Stimulated activated CD8-positive, alpha-beta memory T cell treated with anti-CD3 and anti-CD28 coated beads, Interleukin-7, amount 100 ng/mL, for 48 hours (primary cell): ENCODE results near the gene PI4KA.

Source experiments
- DNase-seq, 2 donors: peaks; one replicate each; pipeline ENCODE4 v3.0.0-alpha.2; 2020; ENCODE audit warnings: low read depth in 1 of 2; ENCODE audit errors: extremely low read depth in 1 of 2

Gene PI4KA

DNA sequence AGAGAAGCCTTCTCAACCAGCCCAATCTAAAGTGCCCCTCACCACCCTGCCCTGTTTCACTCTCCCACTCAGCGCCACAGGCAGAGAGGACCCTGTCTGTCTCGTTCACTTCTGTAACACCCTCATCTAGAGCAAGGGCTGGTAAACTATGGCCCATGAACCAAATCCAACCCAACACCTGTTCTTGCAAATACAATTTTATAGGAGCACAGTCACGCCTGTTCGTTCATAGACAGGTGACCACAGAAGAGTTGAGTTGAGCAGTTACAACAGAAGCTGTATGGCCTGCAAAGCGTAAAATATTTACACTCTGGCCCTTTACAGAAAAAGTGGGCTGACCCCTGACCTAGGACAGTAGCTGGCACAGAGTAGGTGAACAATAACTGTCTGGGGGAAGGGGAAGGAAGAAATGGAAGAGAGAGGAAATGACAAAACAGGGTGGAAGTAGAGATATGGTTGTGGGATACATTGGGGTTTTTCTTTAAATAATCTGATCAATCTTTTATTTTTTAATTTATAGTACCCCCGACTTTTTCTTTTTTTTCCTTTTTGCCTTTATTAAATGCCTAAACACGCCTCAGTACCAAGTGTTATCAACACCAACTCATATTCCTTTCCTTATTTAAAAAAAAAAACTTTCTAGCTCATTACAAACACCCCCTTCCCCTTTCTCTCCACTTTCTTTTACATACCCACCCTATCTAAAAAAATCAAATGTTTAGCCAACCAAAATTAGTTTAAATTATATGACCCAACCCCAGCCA, 63.8 kb downstream of the PI4KA start:
- no peak for DNase-seq

DNA sequence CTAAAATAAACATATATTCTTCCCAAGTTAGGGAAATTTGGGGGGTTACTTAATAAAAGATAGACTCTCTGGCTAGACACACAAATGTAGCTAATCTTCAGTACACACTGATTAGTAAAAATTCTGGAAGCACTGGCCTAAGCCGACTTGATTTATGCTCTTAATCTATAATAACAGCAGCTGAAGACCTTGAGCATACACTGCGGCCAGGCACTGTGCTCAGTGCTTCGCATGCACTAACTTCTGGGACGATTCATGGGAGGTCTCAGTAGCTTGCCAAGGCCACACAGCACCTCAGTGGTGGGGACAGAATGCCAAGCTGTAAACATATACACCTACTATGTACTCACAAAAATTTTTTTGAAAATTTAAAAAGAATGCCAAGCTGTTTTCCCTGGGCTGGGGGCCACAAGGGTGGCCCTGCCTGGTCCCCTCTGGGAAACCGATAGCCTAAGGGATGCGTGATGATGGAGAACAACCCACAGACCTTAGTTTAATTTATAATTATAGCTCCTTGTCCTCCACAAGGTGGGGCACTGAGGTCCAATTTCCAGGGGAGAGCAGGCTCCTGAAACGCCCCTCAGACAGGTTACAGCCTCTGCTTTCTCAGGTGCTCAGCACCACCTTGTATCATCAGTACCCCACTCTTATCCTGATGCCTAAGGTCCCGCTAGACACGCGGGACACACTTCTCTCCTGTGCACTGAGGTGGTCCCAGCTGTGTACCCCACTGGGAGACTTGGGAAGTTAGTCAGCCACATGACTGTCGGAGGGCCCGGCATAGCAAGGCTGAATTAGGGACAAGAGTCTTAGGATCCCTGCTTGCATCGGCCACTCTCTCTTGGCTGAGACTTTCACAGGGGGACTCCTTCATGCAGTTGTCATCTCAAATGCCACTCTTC, 64.6 kb downstream of the PI4KA start:
- DNase-seq, result no peak

DNA sequence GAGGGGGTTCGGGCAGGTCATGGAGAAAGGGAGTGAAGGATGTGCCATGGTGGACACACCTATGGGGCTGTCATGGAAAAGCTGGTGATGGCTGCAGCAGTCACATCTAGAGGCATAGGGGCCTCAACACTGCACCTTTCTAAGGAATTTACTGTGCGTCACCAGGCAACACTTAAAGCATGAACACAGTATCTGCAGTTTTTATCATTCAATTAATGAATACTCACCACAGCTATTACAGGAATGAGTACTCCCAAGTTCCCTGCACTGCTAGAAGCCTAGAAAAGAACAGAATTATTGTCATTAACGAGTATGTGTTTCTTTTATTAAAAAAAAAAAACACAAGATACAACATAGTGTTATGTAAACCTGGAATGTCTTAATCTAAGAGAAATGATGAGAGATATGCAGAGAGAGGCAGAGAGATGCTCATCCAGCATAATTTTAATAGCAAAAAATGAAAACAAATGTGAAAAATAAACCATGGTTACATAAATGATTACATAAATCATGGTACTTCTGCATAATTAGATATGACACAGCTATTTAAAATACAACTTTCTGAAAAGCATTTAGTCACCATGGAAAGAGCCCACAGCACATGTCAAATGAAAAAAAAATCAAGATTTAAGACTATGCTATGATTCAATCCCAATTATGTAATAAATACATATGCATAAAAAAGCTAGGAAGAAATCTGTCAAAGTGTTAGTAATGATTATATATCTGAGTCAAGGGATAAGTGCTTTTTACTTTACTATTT, 65.5 kb downstream of the PI4KA start:
- DNase-seq, result no peak

DNA sequence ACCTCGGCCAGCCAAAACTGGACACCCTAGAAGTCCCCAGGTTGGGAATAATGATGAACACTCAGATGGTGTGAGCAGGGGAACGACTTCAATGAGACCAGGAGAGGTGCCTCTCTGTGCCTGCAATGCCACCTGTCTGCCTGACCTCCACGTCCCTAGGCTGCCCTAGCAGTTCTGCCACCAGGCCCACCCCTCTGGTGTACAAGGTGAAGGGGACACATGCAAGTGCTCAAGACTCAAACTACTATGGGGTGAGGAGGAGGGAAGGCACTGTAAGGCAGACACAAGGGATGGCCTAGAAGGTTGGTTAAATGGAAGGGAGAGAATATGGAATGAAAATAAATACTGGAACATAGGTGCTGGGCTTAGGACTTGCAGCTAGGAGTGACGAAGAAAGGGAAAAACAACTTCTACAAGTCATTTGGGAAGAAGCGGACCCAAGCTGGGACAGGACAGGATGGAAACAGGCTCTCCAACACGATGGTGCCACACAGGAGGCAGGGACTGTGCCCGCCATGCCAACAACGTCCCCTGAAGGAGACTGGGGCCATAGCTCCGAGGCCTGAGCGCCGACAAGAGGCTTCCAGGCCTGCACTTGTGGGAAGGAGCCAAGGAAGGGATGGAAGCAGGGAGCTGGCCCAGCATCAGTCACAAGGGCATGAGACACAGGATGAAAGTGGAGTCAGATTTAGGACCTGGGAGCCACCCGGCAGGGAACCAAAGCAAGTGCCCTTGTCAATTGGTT, 66.2 kb downstream of the PI4KA start:
- no peak for DNase-seq

DNA sequence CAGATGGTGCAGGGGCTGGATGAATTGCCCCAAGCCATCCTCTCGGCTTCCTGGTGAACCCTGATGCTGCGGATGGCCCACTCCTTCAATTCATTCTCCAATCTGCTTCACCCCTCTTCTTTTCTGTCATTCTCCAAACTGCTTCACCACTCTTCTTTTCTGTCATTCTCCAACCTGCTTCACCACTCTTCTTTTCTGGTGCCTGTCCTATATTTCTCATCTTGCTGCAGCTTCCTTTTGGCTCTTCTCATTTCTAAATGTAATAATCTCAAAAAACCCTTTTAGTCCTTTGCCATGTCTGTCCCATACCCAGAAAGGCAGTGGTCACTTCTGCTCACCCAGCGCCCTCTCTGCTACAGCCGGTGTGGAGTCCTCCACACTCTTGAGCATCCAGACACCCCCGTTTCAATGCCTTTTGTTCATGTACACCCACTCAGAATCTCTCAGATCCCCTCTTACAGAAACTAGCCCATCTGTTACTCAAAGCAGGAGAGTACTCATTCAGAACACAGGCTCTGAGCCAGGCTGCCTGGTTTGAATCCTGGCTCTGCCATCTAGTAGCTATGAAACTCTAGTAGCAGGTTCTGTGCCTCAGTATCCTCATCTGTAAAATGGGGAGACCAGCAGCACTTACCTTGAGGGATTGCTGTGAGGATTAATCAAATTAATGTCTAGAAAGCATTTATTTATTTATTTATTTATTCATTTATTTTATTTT, 69.8 kb downstream of the PI4KA start:
- DNase-seq, result no peak

DNA sequence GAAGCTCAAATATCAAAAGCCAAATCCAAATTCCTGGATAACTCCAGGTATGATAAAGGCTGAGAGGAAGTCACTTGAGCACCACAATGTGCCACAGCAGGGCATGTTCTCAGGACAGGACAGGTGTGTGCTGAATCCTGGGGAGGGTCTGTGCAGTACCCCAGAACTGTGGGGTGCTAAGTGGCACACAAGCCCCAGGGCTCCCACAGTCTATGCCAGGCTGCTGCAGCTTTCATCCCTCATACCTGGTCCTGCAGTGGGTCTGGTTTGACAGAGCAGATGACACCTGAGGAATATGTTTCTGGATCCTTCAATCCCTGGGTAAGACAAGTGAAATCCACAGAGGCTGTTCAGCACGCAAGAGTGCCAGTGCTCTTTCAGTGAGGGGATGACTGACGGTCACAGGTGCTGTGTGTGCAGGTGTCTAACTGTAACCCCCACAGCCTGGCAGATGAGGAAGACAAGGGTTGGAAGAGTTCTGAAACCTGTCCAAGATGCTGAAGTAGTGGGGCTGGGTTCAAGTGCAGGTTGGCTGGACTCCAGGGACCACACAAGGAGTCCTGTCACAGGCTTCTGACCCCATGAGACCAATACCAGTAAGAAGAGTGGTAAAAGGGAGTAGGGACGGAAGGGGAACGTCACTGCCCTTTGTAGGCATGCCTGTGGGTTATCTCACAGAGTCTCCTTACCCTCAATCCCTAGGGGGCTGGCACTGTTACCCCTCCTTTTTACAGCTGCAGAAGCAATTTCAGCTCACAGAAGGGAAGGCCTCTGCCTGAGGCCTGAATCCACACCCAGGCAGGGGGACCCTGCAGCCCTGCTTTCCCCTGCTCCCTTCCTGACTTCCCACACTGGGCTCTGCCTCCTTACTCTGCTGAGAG, 70.6 kb downstream of the PI4KA start:
- DNase-seq, result no peak

DNA sequence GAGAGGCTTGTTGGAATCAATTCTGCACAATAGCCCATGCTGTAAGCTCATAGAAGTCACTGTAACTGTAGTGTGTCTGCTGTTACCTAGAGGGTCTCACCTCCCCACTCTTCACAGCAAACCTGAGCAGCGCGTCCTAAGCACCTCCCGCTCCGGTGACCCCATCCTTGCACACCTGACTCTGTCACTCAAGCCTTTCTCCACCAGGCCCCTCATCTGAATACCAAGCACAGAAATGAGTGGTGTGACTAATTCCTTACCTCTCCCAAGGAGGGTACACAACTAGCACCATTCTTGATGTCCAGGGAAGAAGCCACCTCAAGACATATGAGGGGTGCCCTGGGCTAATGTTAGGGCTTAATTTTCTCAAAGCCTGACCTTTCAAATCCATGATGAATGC, 71.4 kb downstream of the PI4KA start:
- DNase-seq, result no peak

DNA sequence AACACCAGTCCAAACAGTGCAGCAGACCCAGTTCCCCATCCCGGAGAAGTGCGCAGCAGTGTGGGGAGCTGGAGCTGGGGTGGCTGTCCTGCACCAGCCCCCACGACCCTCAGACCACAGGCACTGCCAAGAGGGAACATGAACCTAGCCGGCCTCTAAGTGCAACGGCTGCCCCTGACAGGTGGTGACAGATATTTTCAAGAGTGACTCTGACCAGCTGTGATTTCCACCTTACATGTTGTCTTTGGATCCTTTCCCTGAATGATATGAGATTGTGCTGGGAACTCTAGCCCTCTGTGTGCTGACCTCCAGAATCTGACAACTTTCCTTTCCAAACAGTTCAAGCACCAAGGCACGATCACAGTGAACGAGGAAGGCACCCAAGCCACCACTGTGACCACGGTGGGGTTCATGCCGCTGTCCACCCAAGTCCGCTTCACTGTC, 72.1 kb downstream of the PI4KA start:
- DNase-seq, result no peak

DNA sequence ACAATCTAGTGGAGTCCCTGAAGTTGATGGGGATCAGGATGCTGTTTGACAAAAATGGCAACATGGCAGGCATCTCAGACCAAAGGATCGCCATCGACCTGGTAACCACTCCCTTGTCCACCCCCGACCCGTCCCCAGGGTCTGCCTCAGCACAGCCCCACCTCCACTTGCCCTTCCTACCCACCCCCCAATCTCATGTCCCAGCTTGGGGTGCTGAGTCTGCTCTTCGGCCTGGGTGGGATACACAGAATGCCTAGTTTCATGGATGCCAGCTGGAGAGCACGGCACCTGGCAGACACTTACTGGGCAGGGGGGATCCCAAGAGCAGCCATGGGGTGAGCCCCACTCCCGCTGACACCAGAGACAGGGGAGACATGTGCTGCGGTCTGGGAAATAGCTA, 72.6 kb downstream of the PI4KA start:
- no peak for DNase-seq

DNA sequence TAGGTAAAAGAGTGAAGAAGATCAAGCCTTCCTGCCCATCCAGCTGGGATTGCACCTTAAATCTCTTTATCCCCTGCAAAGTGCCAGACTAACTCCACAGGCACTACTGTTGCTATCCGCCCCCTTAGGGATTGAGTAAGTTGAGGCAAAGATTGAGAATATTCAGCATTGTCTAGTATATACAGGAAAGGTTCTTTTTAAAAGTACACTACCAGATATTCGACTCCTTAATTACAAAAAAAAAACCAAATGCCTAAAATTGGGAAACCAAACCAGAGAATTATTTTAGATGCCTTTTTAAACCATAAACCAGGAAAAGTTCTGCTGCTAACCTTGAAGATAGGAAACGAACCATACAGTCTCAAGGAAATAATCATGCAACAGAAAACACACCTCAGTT, 73.2 kb downstream of the PI4KA start:
- DNase-seq, result no peak

DNA sequence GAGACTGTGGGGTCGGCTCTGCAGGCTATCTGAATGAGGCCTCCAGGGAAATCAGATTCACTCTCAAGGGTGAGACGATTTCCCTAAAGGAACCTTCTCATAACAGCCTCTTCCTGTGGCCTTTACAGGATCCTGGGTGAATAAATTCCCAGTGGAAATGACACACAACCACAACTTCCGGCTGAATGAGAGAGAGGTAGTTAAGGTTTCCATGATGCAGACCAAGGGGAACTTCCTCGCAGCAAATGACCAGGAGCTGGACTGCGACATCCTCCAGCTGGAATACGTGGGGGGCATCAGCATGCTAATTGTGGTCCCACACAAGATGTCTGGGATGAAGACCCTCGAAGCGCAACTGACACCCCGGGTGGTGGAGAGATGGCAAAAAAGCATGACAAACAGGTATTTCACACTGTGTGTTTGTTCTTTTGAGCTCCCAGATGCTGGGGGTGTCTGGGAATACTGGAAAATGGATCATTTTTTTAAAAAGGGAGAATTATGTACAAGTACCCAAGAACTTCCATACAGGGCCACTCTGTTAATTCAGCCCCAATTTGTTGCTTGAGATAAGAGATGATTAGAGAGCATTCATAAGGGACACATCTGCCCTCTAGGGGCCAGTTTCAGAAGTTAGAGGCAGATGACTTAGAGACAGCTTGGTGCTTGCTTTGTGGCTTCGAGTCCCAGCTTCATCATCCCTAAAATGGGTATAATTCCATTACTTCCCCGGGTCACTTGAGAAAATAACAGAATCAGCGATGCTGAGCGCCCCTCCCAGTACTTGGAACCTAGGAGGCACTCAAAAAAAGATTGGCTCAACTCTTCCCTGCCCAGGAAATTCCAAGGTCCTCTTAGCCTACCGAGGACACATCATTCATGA, 74.5 kb downstream of the PI4KA start:
- peak in 1 of 2 donors; percentile 16 for DNase-seq

DNA sequence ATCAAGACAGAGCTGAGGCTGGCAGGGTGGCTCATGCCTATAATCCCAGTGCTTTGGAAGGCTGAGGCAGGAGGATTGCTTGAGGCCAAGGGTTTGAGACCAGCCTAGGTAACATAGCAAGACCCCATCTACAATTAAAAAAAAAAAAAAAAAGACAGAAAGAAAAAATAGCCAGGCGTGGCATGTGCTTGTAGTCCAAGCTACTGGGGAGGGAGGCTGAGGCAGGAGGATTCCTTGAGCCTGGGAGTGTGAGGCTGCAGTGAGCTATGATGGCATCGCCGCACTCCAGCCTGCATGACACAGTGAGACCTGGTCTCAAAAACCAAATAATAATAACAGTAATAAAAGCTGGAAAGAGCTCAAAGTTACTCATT, 75.3 kb downstream of the PI4KA start:
- DNase-seq, result no peak

DNA sequence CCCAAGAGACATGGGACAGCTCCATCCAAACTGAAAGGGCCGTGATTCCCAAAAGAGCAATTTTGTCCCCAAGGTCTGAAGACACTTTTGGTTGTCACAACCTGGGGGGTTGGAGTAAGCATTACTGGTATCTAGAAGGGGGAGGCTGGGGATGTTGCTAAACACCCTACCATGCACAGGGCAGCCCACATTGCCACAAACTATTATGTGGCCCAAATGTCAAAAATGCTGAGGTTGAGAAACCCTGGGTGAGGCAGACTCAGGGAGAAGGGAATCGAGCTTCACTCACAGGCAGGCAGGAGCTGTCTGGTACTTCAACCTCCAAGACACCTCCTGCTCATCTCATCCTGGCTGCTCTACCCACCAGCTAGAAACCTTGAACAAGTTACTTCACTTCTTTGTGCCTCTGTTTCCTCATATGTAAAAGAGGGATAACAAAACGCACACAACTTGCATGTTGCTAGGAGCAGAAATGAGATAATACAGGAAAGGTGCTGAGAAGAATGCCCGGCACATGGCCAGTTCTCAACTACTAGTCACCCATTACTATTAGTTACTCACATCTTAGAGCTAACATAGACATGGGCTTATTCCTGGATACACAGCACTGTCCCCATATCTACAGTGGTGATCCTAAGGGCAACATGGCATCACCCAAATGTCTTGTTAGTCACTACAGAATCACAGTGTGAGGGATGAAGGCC, 75.9 kb downstream of the PI4KA start:
- DNase-seq, result no peak

DNA sequence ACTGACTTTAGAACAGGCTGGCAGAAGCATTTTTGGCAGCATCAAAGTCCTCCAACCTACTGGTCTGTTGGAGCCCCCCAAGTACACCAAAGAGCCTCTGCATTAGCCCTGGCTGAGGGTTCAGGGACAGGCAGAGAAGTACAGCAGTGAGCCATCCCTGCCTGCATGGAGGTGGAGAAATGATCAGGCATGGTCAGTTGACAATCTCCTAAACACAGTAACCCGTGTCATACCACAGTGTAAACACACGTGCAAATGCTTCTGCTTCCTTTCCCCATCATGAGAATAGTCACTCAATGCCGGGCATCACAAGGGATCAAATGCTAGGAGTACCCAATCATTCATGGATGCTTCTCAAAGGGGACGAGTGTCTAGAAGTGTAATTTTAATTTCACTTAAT, 76.5 kb downstream of the PI4KA start:
- no peak for DNase-seq

DNA sequence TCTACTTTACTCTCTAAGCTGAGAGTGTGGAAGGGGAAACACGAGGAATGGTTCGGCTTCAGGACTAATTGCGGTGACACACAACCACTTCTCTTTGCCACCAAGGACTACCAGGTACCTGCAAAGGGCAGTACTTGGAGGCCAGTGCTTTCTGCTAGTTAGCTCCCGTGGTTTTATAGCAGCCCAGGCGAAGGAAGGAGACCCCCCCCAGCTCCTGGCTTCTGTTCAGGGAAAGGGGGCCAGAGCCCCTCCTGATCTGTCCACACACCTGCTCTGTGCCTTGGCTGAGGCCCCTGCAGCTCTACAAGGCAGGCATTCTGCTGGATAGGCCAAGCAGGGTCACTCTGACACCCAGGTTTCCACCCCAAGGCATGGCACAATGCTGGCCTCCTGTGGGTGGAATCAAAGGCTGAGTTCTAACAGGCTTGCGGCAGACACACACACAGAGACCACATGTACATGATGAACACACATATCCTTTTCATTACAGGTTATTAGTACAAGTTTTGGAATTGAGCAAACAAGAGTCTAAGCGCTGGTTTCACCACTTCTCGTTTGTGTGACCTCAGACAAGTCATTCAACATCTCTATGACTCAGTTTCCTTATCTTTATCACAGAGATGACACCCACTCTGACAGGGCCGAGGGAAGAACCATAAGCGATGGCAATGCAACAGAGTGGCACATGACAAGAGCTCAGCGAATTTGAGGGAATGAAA, 77.2 kb downstream of the PI4KA start:
- peak in 1 of 2 donors; percentile 72 for DNase-seq

DNA sequence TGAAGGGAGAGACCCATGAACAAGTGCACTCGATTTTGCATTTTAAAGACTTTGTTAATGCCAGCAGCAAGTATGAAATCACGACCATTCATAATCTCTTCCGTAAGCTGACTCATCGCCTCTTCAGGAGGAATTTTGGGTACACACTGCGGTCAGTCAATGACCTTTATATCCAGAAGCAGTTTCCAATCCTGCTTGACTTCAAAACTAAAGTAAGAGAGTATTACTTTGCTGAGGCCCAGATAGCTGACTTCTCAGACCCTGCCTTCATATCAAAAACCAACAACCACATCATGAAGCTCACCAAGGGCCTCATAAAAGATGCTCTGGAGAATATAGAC, 78.8 kb downstream of the PI4KA start:
- DNase-seq, result no peak
